K562 (cell line): ENCODE measurements around the gene SCRN2. TPM values are rescaled to one million over a fixed set of nuclear protein-coding genes. Genes with fewer than 3 reads are reported as not detected.

ENCODE experiments used
- BRCA1 ChIP-seq, 2 experiments: fragments of 450-650 bp in 1 of 2; sonication (generic) in 1 of 2; formaldehyde crosslinking in 1 of 2; IDR thresholded peaks; 2 replicates each; pipeline versions ENCODE4 v1.5.0 to v1.6.1; 2017 to 2020; ENCODE audit warnings: mild to moderate bottlenecking in 1 of 2, missing genetic modification reagents in 1 of 2
- CC2D1A ChIP-seq: fragments of 450-650 bp; IDR thresholded peaks from 2 replicates; pipeline ENCODE4 v1.6.1; 2017; ENCODE audit warnings: mild to moderate bottlenecking
- CREB5 ChIP-seq: fragments of 250-450 bp; sonication (Bioruptor Pico); IDR thresholded peaks from 2 replicates; pipeline ENCODE4 v1.5.0; 2020; ENCODE audit warnings: mild to moderate bottlenecking
- CTBP1 ChIP-seq: fragments of 450-650 bp; IDR thresholded peaks from 2 replicates; pipeline ENCODE4 v1.6.1; 2016; ENCODE audit warnings: borderline replicate concordance
- EP400 ChIP-seq: fragments of 450-650 bp; IDR thresholded peaks from 2 replicates; pipeline ENCODE4 v1.6.1; 2017; ENCODE audit warnings: antibody characterized with exemption, mild to moderate bottlenecking, moderate library complexity
- HES1 ChIP-seq: fragments of 450-650 bp; IDR thresholded peaks from 2 replicates; pipeline ENCODE4 v1.6.1; 2016; ENCODE audit warnings: low read depth, mild to moderate bottlenecking, moderate library complexity
- HOMEZ ChIP-seq: fragments of 250-450 bp; sonication (Bioruptor Pico); IDR thresholded peaks from 2 replicates; pipeline ENCODE4 v1.4.0; 2020; ENCODE audit warnings: mild to moderate bottlenecking, moderate library complexity
- NFIX ChIP-seq: fragments of 250-450 bp; sonication (Bioruptor Pico); IDR thresholded peaks from 2 replicates; pipeline ENCODE4 v1.4.0; 2020; ENCODE audit warnings: low read depth, mild to moderate bottlenecking, moderate library complexity
- PCBP1 ChIP-seq: fragments of 200-400 bp; formaldehyde crosslinking; IDR thresholded peaks from 2 replicates; pipeline ENCODE4 v1.6.1; 2018; ENCODE audit warnings: mild to moderate bottlenecking, low read depth, low read length; ENCODE audit not compliant: poor library complexity, severe bottlenecking
- RBM15 ChIP-seq: fragments of 200-400 bp; formaldehyde crosslinking; IDR thresholded peaks from 2 replicates; pipeline ENCODE4 v1.6.1; 2018; ENCODE audit warnings: mild to moderate bottlenecking, low read length, moderate library complexity; ENCODE audit not compliant: insufficient read depth
- SRF ChIP-seq, 2 experiments: fragments of 250-450, 450-650 bp in 1 of 2; sonication (Bioruptor Pico) in 1 of 2; sonication (generic) in 1 of 2; formaldehyde crosslinking; IDR thresholded peaks; 2 replicates each; pipeline versions ENCODE4 v1.5.0 to v1.5.1; 2020 to 2022; ENCODE audit warnings: mild to moderate bottlenecking in 1 of 2, missing genetic modification reagents in 1 of 2
- THAP7 ChIP-seq: fragments of 250-450 bp; sonication (Bioruptor Pico); IDR thresholded peaks from 2 replicates; pipeline ENCODE4 v1.5.0; 2021
- ZNF436 ChIP-seq: fragments of 250-450, 450-650 bp; sonication (Bioruptor Pico); formaldehyde crosslinking; IDR thresholded peaks from 2 replicates; pipeline ENCODE4 v1.7.0; 2020; ENCODE audit warnings: mild to moderate bottlenecking
- ZNF592 ChIP-seq: fragments of 450-650 bp; IDR thresholded peaks from 2 replicates; pipeline ENCODE4 v1.6.1; 2017; ENCODE audit warnings: antibody characterized with exemption, mild to moderate bottlenecking
- ZNF639 ChIP-seq, 2 experiments: fragments of 200-800 bp in 1 of 2; sonication (Bioruptor generic) in 1 of 2; sonication (generic) in 1 of 2; formaldehyde crosslinking in 1 of 2; IDR thresholded peaks in 1 of 2; conservative IDR thresholded peaks in 1 of 2; 2 replicates each; pipeline versions ENCODE4 v1.5.0 to v1.6.1; 2016 to 2020; ENCODE audit warnings: missing compliant biosample characterization in 1 of 2, missing genetic modification characterization in 1 of 2, missing genetic modification reagents in 1 of 2
- ZNF764 ChIP-seq: fragments of 250-450 bp; sonication (Bioruptor Pico); IDR thresholded peaks from 2 replicates; pipeline ENCODE4 v1.4.0; 2020; ENCODE audit warnings: low read depth, mild to moderate bottlenecking, moderate library complexity
- polyA plus RNA-seq, 8 experiments: library from polyadenylated mRNA; depleted of rRNA in 4 of 8; stranded (reverse) in 5 of 8; unstranded in 3 of 8; fragments of >200 nt; fragmentation: Nextera tagmentation in 2 of 8; fragmentation: Illumina TruSeq in 1 of 8; extraction: Ambion mirVana in 2 of 8; extraction: Trizol in 1 of 8; gene quantifications; 2 replicates each; pipeline versions ENCODE4 v1.2.1 to v1.2.3, GENCODE V29; 2011 to 2014; ENCODE audit warnings: inconsistent platforms in 1 of 8, missing spikeins in 1 of 8
- total RNA-seq, 7 experiments: library from RNA; depleted of rRNA in 6 of 7; stranded (reverse); fragments of >200 nt in 6 of 7; fragmentation: Illumina TruSeq in 2 of 7; extraction: Trizol in 2 of 7; gene quantifications; 2 replicates each; pipeline versions ENCODE4 v1.2.1 to v1.2.3, GENCODE V29; 2011 to 2021; ENCODE audit warnings: low replicate concordance in 1 of 7

Gene SCRN2
- total and polyA plus RNA-seq, 9 of the 15 experiments (the other 6 are each of a cell fraction or from before 2014, with no cell fraction given) = 0.25 to 32.9 (median 13.6) TPM

- TF ChIP-seq SRF (CRISPR knock-in tag; IDR thresholded peaks at IDR 0.05) (0 out of 4 replicates have a peak, but pooled peaks of 1 of the 2 experiments have one; percentile 36), PCBP1 (no peak), HES1 (no peak), ZNF436 (CRISPR knock-in tag) (no peak), ZNF592 (0 out of 2 replicates have a peak, but pooled peaks have one; percentile 20), CC2D1A (no peak), THAP7 (CRISPR knock-in tag) (no peak), EP400 (no peak), ZNF764 (no peak), NFIX (CRISPR knock-in tag) (no peak), HOMEZ (no peak), CREB5 (CRISPR knock-in tag) (no peak), RBM15 (no peak), ZNF639 (CRISPR knock-in tag; conservative IDR thresholded peaks at IDR 0.05 in 1 of 2, IDR thresholded peaks at IDR 0.05 in 1 of 2) (no peak), BRCA1 (IDR thresholded peaks at IDR 0.05) (no peak), BRCA1 (CRISPR knock-in tag; IDR thresholded peaks at IDR 0.05) (no peak), CTBP1 (peak; percentile 46; the same call in 1 of the 2 replicates)
Measured at GRCh38 chr17:47810200-47810821, 30.8 kb downstream of the SCRN2 start (continued).
